ENCODE data around the gene ZSCAN20. TPM values are rescaled to one million over a fixed set of nuclear protein-coding genes. Genes with fewer than 3 reads are reported as not detected.

Gene ZSCAN20
- total RNA-seq, 1 donor from 2014 or later = 8.1 TPM

DNA sequence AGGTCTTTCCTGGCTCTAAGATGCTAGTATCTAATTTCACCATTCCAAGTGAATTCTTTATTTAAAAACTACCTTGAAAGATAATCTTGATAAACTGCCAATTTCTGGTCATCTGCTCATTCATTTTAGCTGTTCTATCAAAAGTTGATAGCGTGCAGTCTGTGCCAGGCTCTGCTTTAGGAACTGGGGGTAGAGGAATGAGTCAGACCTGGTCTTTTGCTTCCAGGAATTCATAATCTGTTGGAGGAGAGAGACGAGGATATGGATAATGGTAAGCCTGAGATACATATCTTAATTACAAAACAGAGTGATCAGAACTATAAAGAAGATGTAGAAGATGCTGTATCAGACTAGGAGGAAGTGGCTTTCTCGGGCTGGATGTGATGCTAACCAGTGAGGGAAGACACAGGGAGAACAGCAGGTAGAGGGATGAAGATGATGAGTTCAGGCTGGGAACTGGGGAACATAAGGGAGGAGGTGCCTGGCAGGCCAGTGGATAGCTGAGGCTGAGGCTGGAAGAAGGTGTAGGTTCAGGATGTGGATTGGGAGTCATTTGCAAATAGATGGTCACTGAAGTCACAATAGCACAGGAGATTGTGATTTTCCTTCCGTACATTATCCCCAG lies 29.3 kb upstream of the ZSCAN20 start:
- no peak for DNase-seq (ENCODE audit: extremely low read depth, low read depth, low spot score)

DNA sequence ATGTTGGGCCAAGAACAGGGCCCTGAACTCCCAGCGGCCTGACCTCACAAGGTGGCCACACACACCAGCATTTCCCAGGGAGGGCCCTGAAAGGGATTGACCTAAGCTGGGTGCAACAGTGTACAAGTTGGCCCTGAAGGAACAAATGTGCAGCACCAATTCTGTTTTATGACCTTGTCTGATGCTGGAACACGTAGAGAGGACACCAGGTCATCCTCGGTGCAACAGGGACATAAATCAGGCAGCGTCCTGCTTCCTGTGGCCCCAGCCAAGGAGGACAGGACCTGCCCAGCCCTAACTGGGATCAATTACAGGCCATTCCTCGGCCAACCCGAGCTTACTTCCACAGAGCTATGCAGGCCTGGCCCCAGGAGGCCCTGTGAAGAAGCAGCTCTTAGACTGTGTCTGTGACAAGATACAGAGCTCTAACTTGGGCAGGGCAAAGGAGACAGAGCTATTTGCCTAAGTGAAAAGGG lies 28.7 kb upstream of the ZSCAN20 start:
- no peak for DNase-seq (ENCODE audit: extremely low read depth, low read depth, low spot score)

DNA sequence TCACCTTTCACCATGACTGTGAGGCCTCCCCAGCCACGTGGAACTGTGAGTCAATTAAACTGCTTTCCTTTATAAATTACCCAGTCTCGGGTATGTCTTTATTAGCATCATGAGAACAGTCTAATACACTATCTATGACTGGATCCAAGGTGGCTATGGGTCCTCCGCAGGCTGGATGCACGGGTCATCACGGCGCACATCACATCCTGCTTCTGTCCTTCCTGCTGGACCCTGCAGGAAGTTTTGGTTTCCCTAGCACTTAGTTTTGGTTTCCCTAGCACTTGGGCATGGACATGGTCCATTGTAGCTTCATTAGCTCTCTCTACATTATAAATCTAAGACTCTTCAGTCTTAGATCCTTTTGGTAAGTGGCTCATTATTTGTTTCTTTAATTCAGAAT lies 27.3 kb upstream of the ZSCAN20 start:
- no peak for DNase-seq (ENCODE audit: extremely low read depth, low read depth, low spot score)

DNA sequence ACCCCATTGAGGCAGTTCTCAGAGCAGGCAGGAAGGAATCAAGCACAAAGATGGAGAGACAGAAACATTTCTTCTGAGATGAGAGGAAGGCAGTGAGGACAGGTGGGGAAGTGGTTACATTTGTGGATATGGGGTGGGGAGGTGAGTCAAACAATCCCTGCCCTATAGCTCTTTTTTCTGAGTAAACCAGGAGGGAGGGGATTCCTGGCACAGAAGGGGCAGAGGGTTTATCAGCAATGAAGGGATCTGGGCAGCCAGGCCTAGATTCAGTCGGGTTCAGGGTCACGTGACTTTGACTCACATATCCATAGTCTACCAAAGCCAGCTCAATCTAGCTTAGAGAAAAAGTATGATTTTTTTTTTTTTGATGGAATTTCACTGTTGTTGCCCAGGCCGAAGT lies 25.9 kb upstream of the ZSCAN20 start:
- no peak for DNase-seq (ENCODE audit: extremely low read depth, low read depth, low spot score)

DNA sequence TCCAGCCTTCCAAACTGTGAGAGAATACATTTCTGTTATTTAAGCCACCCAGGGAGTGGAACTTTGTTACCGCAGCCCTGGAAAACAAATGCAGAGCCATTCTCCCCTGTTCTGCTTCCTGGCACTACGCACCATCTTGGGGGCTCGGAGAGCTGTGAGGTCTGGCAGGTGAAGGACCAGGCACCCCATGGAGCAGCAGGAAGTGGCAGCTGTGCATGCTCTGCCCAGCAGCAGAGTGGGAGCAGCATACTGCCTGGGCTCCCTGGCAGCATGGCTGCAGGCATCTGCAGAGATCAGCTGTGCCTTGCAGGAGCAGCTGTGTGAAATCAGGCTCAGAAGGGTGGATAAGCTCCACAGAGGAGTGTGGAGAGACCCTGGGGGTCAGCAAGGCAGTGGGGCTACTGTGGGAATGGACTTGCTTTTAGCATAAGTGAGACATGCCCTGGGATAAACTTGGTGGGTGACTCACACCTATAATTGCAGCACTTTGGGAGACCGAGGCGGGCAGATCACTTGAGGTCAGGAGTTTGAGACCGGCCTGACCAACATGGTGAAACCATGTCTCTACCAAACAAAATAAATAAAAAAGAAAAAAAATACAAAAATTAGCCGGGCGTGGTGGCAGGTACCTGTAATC lies 17.7 kb upstream of the ZSCAN20 start:
- DNase-seq (ENCODE audit: extremely low read depth, low read depth, low spot score) = no peak

DNA sequence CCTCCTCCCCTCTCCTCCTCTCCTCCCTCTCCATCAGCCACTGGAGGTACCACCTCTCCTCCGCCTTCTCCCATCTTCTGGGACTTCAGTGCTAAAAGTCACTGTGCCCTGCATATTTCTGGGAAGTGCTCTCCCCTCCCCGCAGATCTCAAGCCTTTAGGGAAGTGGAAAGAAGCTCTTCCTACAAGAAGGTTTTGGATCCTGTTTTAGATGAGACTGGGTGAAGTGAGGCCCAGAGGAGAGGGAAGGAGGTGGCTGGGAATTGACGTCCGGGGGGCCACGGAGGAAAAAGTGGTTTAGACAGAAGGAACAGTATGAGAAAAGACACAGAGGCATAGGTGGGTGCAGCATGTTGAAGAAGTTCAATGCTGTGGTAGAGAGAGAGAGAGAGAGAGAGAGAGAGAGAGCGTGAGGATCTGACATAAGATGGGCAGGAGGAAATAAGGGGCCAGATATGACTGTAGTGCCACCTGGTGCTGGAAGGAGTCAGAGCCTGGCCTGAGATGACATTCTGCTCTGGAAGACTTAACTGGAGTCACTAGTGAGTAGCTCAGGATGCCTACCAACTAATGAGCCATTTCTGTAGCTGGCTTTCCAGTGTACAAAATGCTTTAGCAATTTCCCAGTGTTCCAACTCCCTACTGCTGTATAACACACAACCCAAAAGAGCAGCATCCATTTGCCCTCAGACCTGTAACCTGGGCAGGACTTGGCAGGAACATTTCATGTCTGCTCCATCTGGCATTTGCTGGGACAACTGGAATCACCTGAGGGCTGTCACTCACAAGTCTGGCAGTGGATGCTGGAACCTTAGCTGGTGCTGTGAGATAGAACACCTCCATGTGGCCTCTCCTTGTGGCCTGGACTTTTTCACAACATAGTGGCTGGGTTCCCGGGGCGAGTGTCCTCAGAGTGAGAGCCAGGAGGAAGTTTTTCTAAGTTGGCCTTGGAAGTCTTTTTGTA lies 16.6 kb upstream of the ZSCAN20 start:
- DNase-seq (ENCODE audit: extremely low read depth, low read depth, low spot score) = no peak

DNA sequence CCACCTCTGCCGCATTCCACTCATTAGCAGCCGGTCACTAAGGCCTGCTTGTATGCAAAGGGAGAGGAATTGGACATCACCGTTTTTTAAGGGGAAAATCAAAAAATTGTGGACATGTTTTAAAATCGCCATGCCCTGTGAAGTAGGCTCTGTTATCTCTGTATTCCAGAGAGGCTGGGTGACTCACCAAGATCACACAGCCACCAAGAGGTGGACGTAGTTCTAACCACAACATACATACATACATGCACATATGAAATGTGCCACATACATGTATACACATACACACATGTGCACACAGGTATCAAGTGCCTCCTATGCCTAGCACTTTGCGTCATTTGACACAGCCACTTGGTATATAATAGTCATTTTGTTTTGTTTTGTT lies 16.0 kb upstream of the ZSCAN20 start:
- no peak for DNase-seq (ENCODE audit: extremely low read depth, low read depth, low spot score)

DNA sequence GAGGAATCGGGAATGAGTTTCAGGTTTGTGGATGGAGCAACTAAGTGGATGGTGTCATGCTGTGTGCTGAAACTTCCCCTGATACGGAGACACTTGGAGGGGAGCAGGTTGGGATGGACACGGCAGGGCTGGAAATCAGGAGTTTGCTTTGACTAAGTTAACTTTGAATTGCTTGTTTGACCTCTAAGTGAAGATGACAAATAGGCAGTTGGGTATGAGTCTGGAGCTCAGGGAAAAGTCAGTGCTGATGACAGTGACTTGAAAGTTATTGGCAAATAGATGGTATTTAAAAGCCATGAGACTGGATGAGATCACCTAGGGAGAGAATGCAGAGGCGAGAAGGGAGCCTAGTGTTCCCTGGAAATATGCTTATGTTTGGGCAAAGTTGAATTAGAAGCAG lies 12.8 kb upstream of the ZSCAN20 start:
- DNase-seq (ENCODE audit: extremely low read depth, low read depth, low spot score) = no peak

DNA sequence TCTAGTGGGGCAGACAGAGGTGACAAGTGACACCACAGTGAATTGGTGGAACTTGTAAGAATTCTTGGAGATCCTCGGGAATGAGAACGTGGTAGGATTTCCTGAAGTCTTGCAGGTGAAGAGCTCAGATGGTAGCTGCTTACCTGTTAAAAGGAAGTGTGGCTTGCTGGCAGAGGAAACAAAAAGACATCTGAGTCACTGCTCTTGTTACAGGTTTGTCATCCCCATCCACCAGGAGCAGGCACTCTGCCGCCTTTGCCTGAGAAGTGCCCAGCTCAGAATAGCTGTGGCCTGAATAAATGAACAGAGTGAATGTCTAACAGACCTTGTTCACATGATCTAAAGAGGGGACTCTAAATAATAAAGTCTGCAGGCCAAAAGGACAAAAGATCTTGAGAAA lies 12.3 kb upstream of the ZSCAN20 start:
- no peak for DNase-seq (ENCODE audit: extremely low read depth, low read depth, low spot score)

DNA sequence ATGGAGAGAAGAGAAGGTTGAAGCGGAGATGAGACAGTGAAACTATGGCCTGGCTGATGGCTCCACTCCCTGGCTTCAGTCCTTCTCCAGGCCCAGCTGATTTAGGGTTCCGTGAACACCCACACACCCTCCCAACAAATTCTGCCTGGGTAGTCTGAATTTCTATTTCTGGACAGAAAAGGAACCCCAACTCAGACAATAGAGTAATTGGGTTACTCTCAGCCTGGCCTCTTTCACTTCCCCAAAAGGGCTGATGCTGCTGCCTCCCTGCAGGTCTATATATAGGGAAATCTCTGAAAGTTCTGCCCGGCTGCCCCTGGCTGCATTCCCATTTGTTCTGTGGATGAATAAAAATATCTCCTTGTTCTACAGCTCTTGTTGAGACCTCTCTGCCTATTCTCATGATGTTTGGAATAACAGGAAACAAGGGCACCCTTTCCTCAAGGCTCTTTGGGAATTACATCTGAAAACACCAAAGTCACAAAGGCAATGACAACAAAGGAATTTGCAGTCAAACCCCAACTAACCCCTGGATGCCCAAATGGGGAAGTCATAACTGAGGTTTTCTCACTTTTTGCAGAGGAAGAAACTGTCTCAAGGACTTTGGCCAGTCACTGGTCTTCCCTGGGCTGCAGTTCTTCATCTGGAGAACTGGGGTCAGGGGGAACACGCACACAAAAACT lies 11.4 kb upstream of the ZSCAN20 start:
- DNase-seq (ENCODE audit: extremely low read depth, low read depth, low spot score) = no peak

DNA sequence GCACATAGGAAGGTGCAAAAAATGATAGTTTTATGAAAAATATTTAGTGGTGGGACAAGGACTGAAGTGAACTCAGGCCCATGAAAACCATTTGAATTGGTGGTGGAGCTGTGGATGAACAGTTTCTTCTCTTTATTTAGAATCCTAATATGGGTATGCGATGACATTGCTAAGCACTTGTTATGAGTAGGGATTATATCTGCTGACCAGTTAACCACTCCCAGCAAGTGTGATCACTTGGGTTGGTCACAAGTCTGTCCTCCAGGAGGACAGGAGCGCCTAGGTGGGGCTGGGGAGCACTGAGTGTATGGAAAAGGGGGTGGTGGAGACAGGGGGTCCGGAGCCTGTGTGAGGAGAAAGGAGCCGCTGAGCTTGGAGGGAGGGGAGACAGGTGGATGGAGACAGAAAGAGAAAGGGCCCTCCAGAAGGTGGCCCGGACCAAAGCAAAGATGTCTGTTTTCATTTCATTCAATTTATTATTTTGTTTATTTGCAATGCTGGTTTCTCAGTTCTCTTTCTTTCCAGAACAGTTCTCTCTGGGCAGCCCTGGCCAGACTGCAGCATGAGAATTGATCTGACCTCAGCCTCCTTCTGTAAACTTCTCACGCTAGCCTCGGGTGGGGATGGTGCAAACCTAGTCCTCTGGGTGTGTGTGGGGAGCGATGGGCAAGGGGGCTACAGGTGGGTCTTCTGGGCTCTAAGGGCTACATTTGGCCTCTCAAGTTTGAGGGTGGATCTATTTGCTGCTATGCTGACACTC lies 9.9 kb upstream of the ZSCAN20 start:
- DNase-seq (ENCODE audit: extremely low read depth, low read depth, low spot score) = no peak

DNA sequence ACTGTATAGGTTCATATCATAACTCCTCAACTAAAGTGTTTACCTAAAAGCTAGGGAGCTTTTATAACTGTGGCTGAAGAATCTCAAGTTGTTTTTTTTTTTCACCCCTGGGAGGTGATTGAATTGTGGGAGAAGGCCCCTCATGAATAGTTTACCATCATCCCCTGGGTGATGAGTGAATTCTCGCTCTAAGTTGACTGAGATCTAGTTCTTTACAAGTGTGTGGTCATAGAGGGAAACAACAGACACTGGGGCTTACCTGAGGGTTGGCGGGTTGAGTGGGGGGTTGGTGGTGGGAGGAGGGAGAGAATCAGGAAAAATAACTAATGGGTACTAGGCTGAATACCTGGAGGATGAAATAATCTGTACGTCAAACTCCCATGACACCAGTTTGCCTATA lies 7.9 kb upstream of the ZSCAN20 start:
- no peak for DNase-seq (ENCODE audit: extremely low read depth, low read depth, low spot score)

DNA sequence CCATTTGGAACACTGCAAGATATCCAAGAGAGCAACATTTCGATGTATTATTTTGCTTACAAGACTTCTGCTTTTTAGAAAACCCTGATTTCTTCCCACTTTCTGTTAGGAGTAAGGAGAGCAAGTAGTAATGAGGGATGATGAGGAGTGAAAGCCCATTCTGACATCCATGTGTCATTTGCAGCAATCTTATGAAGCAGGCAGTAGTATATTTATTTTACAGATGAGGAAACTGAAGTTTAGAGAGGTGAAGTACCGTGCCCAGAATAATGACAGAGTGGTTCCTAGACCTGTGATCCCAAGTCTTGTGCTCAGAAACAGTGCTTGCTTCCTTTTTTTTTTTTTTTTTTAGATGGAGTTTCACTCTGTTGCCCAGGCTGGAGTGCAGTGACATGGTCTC lies 7.1 kb upstream of the ZSCAN20 start:
- DNase-seq (ENCODE audit: extremely low read depth, low read depth, low spot score) = no peak

DNA sequence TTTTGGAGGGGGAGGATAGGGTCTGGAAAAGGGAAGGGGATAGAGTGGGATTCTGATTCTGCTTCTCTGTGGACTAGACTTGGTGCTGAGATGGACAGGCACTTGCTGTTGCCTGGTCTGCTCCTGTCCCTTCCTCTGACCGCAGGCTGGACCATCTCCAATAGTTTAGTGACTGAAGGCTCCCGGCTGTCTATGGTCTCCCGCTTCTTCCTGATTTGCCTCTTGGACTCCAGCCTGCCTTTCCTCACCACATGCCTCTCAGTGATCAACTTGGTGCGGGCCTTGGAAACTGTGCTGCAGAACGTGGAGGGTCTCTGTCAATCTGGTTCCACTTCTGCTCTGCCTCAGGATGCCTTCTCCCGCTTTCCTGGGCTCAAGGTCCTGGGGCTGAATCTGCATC lies 6.3 kb upstream of the ZSCAN20 start:
- no peak for DNase-seq (ENCODE audit: extremely low read depth, low read depth, low spot score)

DNA sequence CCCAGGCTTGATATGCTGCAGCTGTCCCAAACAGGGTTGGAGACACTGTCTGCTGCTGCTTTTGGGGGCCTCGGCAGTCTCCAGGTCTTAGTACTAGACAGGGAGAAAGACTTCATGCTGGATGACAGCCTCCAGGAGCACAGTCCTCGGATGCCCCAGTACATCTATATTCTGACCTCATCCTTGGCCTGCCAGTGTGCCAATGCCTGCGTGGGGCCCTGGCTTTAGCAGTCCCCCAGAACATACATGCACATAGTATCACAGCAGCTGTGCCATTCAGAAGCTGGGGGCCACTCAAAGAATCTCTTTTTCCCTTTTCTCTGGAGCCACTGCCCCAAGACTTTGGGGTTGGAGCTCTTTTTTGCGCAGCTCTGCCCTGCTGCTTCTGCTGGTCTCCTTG lies 4.4 kb upstream of the ZSCAN20 start:
- DNase-seq (ENCODE audit: extremely low read depth, low read depth, low spot score) = no peak

DNA sequence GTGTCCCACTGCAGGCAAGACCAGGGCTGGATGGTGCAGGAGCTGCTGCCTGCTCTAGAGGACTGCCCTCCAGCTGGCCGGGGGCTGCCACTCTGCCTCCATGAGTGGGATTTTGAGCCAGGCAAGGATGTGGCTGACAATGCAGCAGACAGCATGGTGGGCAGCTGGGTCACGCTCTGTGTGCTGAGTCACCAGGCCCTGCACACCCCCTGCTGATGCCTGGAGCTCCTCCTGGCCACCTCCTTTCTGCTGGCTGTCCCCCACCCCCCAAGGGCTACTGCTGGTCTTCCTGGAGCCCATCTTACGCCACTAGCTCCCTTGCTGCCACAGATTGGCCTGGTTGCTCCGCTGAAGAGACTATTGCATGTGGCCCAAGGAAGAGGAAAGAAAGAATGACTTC lies 3.9 kb upstream of the ZSCAN20 start:
- no peak for DNase-seq (ENCODE audit: extremely low read depth, low read depth, low spot score)

DNA sequence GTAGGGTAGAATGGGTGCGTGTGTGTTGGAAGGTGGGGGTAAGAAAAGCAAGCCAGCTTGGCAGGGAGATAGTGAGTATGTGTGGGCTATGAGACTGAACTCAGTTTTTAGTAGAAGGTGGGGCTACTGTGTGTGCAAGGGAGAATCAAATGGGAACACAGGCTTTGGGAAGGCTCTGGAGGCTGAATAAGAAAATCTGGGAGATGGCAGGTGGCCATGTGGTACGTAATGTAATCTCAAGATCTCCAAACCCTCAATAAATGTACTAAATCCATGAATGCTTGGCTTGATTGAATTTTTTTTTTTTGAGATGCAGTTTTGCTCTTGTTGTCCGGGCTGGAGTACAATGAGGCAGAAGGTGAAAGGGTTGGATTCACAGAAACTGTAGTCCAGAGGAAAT lies 3.5 kb upstream of the ZSCAN20 start:
- DNase-seq (ENCODE audit: extremely low read depth, low read depth, low spot score) = no peak

DNA sequence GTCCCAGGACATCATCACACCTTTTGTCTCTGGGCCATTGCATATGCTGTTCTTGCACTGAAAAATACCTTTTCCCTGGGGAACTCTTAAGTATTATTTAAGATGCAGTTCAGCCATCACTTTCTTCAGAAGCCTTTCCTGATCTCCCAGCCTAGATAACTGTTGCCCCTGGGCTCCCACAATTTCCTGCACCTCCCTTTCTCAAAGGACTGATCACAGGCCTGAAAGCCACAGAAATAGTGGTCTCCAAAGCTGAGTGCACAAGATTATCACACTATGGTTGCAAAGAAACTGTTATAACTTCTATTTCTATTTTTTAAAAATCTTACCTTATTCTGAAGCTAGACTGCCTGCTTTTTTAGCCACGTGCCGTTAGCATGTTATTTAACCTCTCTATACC lies 2.8 kb upstream of the ZSCAN20 start:
- DNase-seq (ENCODE audit: extremely low read depth, low read depth, low spot score) = no peak

DNA sequence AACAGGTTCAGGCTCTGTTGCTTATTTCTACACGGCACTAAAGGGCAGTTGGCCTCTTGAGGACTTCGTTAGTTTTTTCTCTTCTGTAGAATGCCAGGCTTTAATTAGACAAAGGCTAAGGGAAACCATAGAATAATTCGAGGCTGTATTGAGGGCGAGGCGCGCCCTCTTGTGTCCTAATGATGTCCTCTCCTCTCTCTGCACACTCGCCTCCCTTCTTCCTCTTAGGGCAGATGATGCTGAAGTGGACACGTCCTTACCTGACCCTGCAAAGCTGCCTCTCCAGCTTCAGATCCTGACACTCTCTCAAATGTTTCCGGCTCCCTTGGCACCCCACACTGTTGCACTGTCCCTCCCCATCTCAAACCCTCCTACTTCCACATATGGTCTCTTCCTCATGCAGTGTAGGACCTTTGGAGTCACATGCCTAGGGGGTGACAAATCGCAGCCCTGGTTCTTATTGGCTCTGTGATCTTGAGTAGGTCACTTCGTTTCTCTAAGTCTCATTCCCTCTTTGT lies 1.9 kb upstream of the ZSCAN20 start:
- DNase-seq (ENCODE audit: extremely low read depth, low read depth, low spot score) = peak; percentile 44

DNA sequence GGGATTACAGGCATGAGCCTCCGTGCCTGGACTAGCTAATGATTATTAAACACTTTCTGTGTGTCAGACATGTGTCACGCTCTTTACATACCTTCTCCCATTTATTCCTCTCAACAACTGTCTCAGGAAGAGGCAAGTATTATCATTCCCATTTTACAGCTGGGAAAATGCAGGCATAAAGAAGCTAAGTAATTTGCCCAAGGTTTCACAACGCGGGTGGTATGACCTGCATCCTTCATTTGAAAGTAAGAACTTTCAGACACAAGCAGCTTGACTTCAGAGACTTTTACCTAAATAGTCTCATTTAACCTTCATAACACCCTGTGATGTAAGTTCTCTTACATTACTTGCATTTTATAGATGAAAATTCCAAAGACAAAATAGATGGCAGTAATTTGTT lies 1.0 kb upstream of the ZSCAN20 start:
- no peak for DNase-seq (ENCODE audit: extremely low read depth, low read depth, low spot score)

Measured in glomerular endothelial cell (primary cell).